Neural crest cell (in vitro differentiated cells): ENCODE data around the gene WDR13. TPM values are rescaled to one million over a fixed set of nuclear protein-coding genes. Genes with fewer than 3 reads are reported as not detected.

ENCODE experiments used
- DNase-seq: peaks from one replicate; pipeline ENCODE4 v3.0.0; 2021; ENCODE audit warnings: low read depth, mixed read lengths, low spot score
- H3K27ac Mint-ChIP-seq: one replicate; pipeline ENCODE4 v1.8.0; 2021; ENCODE audit warnings: mild to moderate bottlenecking, mixed read lengths; ENCODE audit not compliant: unreplicated experiment
- H3K27me3 Mint-ChIP-seq: 2 replicates; pipeline ENCODE4 v1.8.0; 2021; ENCODE audit warnings: low read depth, mild to moderate bottlenecking, mixed read lengths
- H3K36me3 Mint-ChIP-seq: 2 replicates; pipeline ENCODE4 v1.8.0; 2021; ENCODE audit warnings: low read depth, mild to moderate bottlenecking, mixed read lengths
- H3K4me1 Mint-ChIP-seq: 2 replicates; pipeline ENCODE4 v1.8.0; 2021; ENCODE audit warnings: mixed read lengths
- H3K4me3 Mint-ChIP-seq: one replicate; pipeline ENCODE4 v1.8.0; 2021; ENCODE audit warnings: mild to moderate bottlenecking, mixed read lengths
- H3K9me3 Mint-ChIP-seq: 2 replicates; pipeline ENCODE4 v1.8.0; 2021; ENCODE audit warnings: mixed read lengths
- CTCF ChIP-seq: fragments of 200-600 bp; sonication (generic); conservative IDR thresholded peaks from 2 replicates; pipeline ENCODE4 v1.5.0; 2021; ENCODE audit warnings: antibody characterized with exemption, mild to moderate bottlenecking
- total RNA-seq: library from RNA; stranded (reverse); gene quantifications from 2 replicates; pipeline ENCODE4 v1.2.1, GENCODE V29; 2021

Gene WDR13
- total RNA-seq, 1 donor from 2014 or later = 75.3 TPM

- Mint-ChIP-seq H3K36me3 (no peaks in the 10 kb centered on the region), H3K9me3 (peaks cover 2% of the 10 kb centered on the region), H3K27me3 (no peaks in the 10 kb centered on the region), H3K4me1 (peaks cover 11% of the 10 kb centered on the region), H3K27ac (peak overlapping the region; percentile 66), H3K4me3 (peak overlapping the region; percentile 96)
- no peak for DNase-seq
- TF ChIP-seq CTCF = no peak
Observed at GRCh38 chrX:48598614-48599013, 1.3 kb downstream of the WDR13 start.

- H3K36me3 Mint-ChIP-seq = peaks cover under 1% of the 10 kb centered on the region
- TF ChIP-seq CTCF = no peak
- H3K27ac Mint-ChIP-seq = no peak overlapping the region
- DNase-seq = no peak
- H3K4me1 Mint-ChIP-seq = peaks cover 11% of the 10 kb centered on the region
- no peak overlapping the region for H3K4me3 Mint-ChIP-seq
- H3K27me3 Mint-ChIP-seq = no peaks in the 10 kb centered on the region
- peaks cover 2% of the 10 kb centered on the region for H3K9me3 Mint-ChIP-seq
Observed at GRCh38 chrX:48599341-48599740, 2.0 kb downstream of the WDR13 start.

DNA sequence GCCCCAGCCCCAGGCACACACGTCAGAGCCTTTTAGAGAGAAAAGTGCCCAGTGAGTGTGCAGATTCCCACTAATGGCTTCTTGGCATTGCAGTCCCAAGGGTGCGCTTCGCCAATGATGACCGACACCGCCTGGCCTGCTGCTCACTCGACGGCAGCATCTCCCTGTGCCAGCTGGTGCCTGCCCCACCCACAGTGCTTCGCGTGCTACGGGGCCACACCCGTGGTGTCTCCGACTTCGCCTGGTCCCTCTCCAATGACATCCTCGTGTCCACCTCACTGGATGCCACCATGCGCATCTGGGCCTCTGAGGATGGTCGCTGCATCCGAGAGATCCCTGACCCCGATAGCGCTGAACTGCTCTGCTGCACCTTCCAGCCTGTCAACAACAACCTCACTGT, 2.9 kb downstream of the WDR13 start:
- Mint-ChIP-seq H3K4me3 (no peak overlapping the region), H3K36me3 (peaks cover 2% of the 10 kb centered on the region), H3K27me3 (no peaks in the 10 kb centered on the region), H3K4me1 (peaks cover 11% of the 10 kb centered on the region), H3K9me3 (peaks cover 2% of the 10 kb centered on the region), H3K27ac (no peak overlapping the region)
- DNase-seq = no peak
- no peak for TF ChIP-seq CTCF

GRCh38 chrX:48601741-48602394, 4.6 kb downstream of the WDR13 start:
- no peak for TF ChIP-seq CTCF
- H3K36me3 Mint-ChIP-seq = peaks cover 3% of the 10 kb centered on the region

GRCh38 chrX:48604701-48605100, 7.4 kb downstream of the WDR13 start:
- H3K27ac Mint-ChIP-seq = no peak overlapping the region
- peaks cover 9% of the 10 kb centered on the region for H3K36me3 Mint-ChIP-seq
- DNase-seq = no peak
- H3K4me1 Mint-ChIP-seq = no peaks in the 10 kb centered on the region
- peaks cover 3% of the 10 kb centered on the region for H3K9me3 Mint-ChIP-seq
- TF ChIP-seq CTCF = no peak
- H3K4me3 Mint-ChIP-seq = no peak overlapping the region
- no peaks in the 10 kb centered on the region for H3K27me3 Mint-ChIP-seq

More at GRCh38 chrX:48601741-48602394, 4.6 kb downstream of the WDR13 start:
- peaks cover 11% of the 10 kb centered on the region for H3K4me1 Mint-ChIP-seq
- no peak overlapping the region for H3K27ac Mint-ChIP-seq
- H3K27me3 Mint-ChIP-seq = no peaks in the 10 kb centered on the region
- H3K9me3 Mint-ChIP-seq = peaks cover 2% of the 10 kb centered on the region
- no peak overlapping the region for H3K4me3 Mint-ChIP-seq
- no peak for DNase-seq
